Activated CD8-positive, alpha-beta memory T cell treated with anti-CD3 and anti-CD28 coated beads, Interleukin-2, amount 10 ng/mL, durations not matched to agents 7 days and 5 days (primary cell): Measurements from ENCODE around the gene OPCML. TPM values are rescaled to one million over a fixed set of nuclear protein-coding genes. Genes with fewer than 3 reads are reported as not detected.

Source experiments
- ATAC-seq: fragments of 150-1000 bp; cut with Tn5 transposase; one replicate; pipeline ENCODE4 v1.10.0; 2021; ENCODE audit warnings: moderate library complexity
- CTCF ChIA-PET: fragments of 350-600 bp; sonication (Branson Sonifier 250); formaldehyde crosslinking; loops from one replicate; lab custom pipeline; 2021; ENCODE audit warnings: antibody characterized with exemption; lab: Charles Lee
- DNase-seq: peaks from one replicate; pipeline ENCODE4 v3.0.0-alpha.2; 2020
- H3K27ac Mint-ChIP-seq: one replicate; pipeline ENCODE4 v1.8.0; 2021; ENCODE audit warnings: mild to moderate bottlenecking, mixed read lengths
- H3K27me3 Mint-ChIP-seq: one replicate; pipeline ENCODE4 v1.8.0; 2021; ENCODE audit warnings: mixed read lengths
- H3K36me3 Mint-ChIP-seq: one replicate; pipeline ENCODE4 v1.8.0; 2021; ENCODE audit warnings: mild to moderate bottlenecking, mixed read lengths
- H3K4me1 Mint-ChIP-seq: one replicate; pipeline ENCODE4 v1.8.0; 2021; ENCODE audit warnings: mixed read lengths
- H3K4me3 Mint-ChIP-seq: one replicate; pipeline ENCODE4 v1.8.0; 2021; ENCODE audit warnings: mild to moderate bottlenecking, moderate library complexity, mixed read lengths
- H3K9me3 Mint-ChIP-seq: one replicate; pipeline ENCODE4 v1.8.0; 2022; ENCODE audit warnings: low read depth, mixed read lengths
- total RNA-seq, 2 experiments: library from RNA; stranded (reverse); gene quantifications; one replicate each; pipeline ENCODE4 v1.2.3, GENCODE V29; 2021

Gene OPCML
- total RNA-seq, 2 experiments from 2014 or later: not detected

- Mint-ChIP-seq H3K4me1 (no peaks in the 10 kb centered on the region), H3K9me3 (no peaks in the 10 kb centered on the region), H3K4me3 (no peak overlapping the region), H3K27ac (no peak overlapping the region), H3K36me3 (no peaks in the 10 kb centered on the region), H3K27me3 (no peaks in the 10 kb centered on the region)
- ATAC-seq: no peak
- no peak for DNase-seq
- CTCF ChIA-PET: no interaction called here
Observed at GRCh38 chr11:133291780-133292179, 240.5 kb downstream of the OPCML start.

GRCh38 chr11:133285359-133285758 lies 246.9 kb downstream of the OPCML start:
- Mint-ChIP-seq H3K27ac (no peak overlapping the region), H3K4me1 (no peaks in the 10 kb centered on the region), H3K27me3 (no peaks in the 10 kb centered on the region), H3K9me3 (peaks cover 2% of the 10 kb centered on the region), H3K36me3 (no peaks in the 10 kb centered on the region), H3K4me3 (no peak overlapping the region)
- CTCF ChIA-PET: no interaction called here
- no peak for DNase-seq
- ATAC-seq: no peak

- Mint-ChIP-seq H3K27ac (no peak overlapping the region), H3K27me3 (no peaks in the 10 kb centered on the region), H3K4me3 (no peak overlapping the region), H3K4me1 (no peaks in the 10 kb centered on the region), H3K36me3 (no peaks in the 10 kb centered on the region), H3K9me3 (peaks cover 2% of the 10 kb centered on the region)
- CTCF ChIA-PET: no interaction called here
- ATAC-seq (no peak), DNase-seq (no peak)
Observed at GRCh38 chr11:133284156-133284555, 248.1 kb downstream of the OPCML start.

- Mint-ChIP-seq H3K27me3 (no peaks in the 10 kb centered on the region), H3K4me3 (no peak overlapping the region), H3K27ac (no peak overlapping the region), H3K9me3 (peaks cover 2% of the 10 kb centered on the region), H3K36me3 (no peaks in the 10 kb centered on the region), H3K4me1 (no peaks in the 10 kb centered on the region)
- ATAC-seq (no peak), DNase-seq (no peak)
- CTCF ChIA-PET: no interaction called here
Observed at GRCh38 chr11:133277886-133278285, 254.4 kb downstream of the OPCML start.

- Mint-ChIP-seq H3K4me1 (no peaks in the 10 kb centered on the region), H3K36me3 (no peaks in the 10 kb centered on the region), H3K27ac (no peak overlapping the region), H3K9me3 (no peaks in the 10 kb centered on the region), H3K27me3 (no peaks in the 10 kb centered on the region), H3K4me3 (no peak overlapping the region)
- no peak for DNase-seq
- ATAC-seq: no peak
- CTCF ChIA-PET: no interaction called here
Observed at GRCh38 chr11:133271871-133272776, 260.2 kb downstream of the OPCML start.

- ATAC-seq (no peak), DNase-seq (no peak)
- Mint-ChIP-seq H3K9me3 (no peaks in the 10 kb centered on the region), H3K4me1 (no peaks in the 10 kb centered on the region), H3K4me3 (no peak overlapping the region), H3K36me3 (no peaks in the 10 kb centered on the region), H3K27ac (no peak overlapping the region), H3K27me3 (no peaks in the 10 kb centered on the region)
- CTCF ChIA-PET: no interaction called here
Observed at GRCh38 chr11:133271206-133271605, 261.1 kb downstream of the OPCML start.

- Mint-ChIP-seq H3K27ac (no peak overlapping the region), H3K27me3 (no peaks in the 10 kb centered on the region), H3K4me1 (no peaks in the 10 kb centered on the region), H3K4me3 (no peak overlapping the region), H3K36me3 (no peaks in the 10 kb centered on the region), H3K9me3 (no peaks in the 10 kb centered on the region)
- CTCF ChIA-PET: no interaction called here
- ATAC-seq: no peak
- no peak for DNase-seq
Observed at GRCh38 chr11:133269267-133269666, 263.0 kb downstream of the OPCML start.

- DNase-seq (no peak), ATAC-seq (no peak)
- Mint-ChIP-seq H3K4me1 (no peaks in the 10 kb centered on the region), H3K27ac (no peak overlapping the region), H3K9me3 (no peaks in the 10 kb centered on the region), H3K4me3 (no peak overlapping the region), H3K36me3 (no peaks in the 10 kb centered on the region), H3K27me3 (no peaks in the 10 kb centered on the region)
- CTCF ChIA-PET: no interaction called here
Observed at GRCh38 chr11:133266986-133267385, 265.3 kb downstream of the OPCML start.

GRCh38 chr11:133265530-133266035 lies 266.7 kb downstream of the OPCML start:
- Mint-ChIP-seq H3K9me3 (no peaks in the 10 kb centered on the region), H3K27me3 (no peaks in the 10 kb centered on the region), H3K4me3 (no peak overlapping the region), H3K27ac (no peak overlapping the region), H3K36me3 (no peaks in the 10 kb centered on the region), H3K4me1 (no peaks in the 10 kb centered on the region)
- CTCF ChIA-PET: no interaction called here
- no peak for ATAC-seq
- no peak for DNase-seq

GRCh38 chr11:133263332-133263731 lies 269.0 kb downstream of the OPCML start:
- Mint-ChIP-seq H3K27me3 (no peaks in the 10 kb centered on the region), H3K4me3 (no peak overlapping the region), H3K4me1 (no peaks in the 10 kb centered on the region), H3K9me3 (no peaks in the 10 kb centered on the region), H3K36me3 (no peaks in the 10 kb centered on the region), H3K27ac (no peak overlapping the region)
- CTCF ChIA-PET: no interaction called here
- DNase-seq (no peak), ATAC-seq (no peak)

- Mint-ChIP-seq H3K9me3 (no peaks in the 10 kb centered on the region), H3K27ac (no peak overlapping the region), H3K36me3 (no peaks in the 10 kb centered on the region), H3K4me3 (no peak overlapping the region), H3K4me1 (no peaks in the 10 kb centered on the region), H3K27me3 (no peaks in the 10 kb centered on the region)
- ATAC-seq (no peak), DNase-seq (no peak)
- CTCF ChIA-PET: no interaction called here
Observed at GRCh38 chr11:133258751-133259150, 273.6 kb downstream of the OPCML start.

- no peaks in the 10 kb centered on the region for H3K36me3 Mint-ChIP-seq
- no peak overlapping the region for H3K27ac Mint-ChIP-seq
- H3K4me3 Mint-ChIP-seq: no peak overlapping the region
- no peaks in the 10 kb centered on the region for H3K9me3 Mint-ChIP-seq
- ATAC-seq: no peak
- H3K27me3 Mint-ChIP-seq: no peaks in the 10 kb centered on the region
- no peak for DNase-seq
- CTCF ChIA-PET: no interaction called here
- H3K4me1 Mint-ChIP-seq: no peaks in the 10 kb centered on the region
Observed at GRCh38 chr11:133254601-133255000, 277.7 kb downstream of the OPCML start.

- no peak for DNase-seq
- CTCF ChIA-PET: no interaction called here
- Mint-ChIP-seq H3K4me3 (no peak overlapping the region), H3K4me1 (no peaks in the 10 kb centered on the region), H3K27ac (no peak overlapping the region), H3K9me3 (no peaks in the 10 kb centered on the region), H3K27me3 (no peaks in the 10 kb centered on the region), H3K36me3 (no peaks in the 10 kb centered on the region)
- no peak for ATAC-seq
Observed at GRCh38 chr11:133253570-133253969, 278.7 kb downstream of the OPCML start.

- Mint-ChIP-seq H3K4me1 (no peaks in the 10 kb centered on the region), H3K27me3 (no peaks in the 10 kb centered on the region), H3K9me3 (peaks cover 2% of the 10 kb centered on the region), H3K27ac (no peak overlapping the region), H3K36me3 (no peaks in the 10 kb centered on the region), H3K4me3 (no peak overlapping the region)
- CTCF ChIA-PET: no interaction called here
- ATAC-seq (no peak), DNase-seq (no peak)
Observed at GRCh38 chr11:133251841-133252240, 280.5 kb downstream of the OPCML start.
